Placental epithelial cell (primary cell): Measurements from ENCODE around the gene RAB8A. TPM values are rescaled to one million over a fixed set of nuclear protein-coding genes. Genes with fewer than 3 reads are reported as not detected.

Experiments used
- total RNA-seq: library from RNA; depleted of rRNA; stranded (reverse); fragments of >200 nt; gene quantifications from 2 replicates; pipeline ENCODE4 v1.2.3, GENCODE V29; 2012

RAB8A gene
- total RNA-seq: 61.6 and 86.1 TPM in 2 replicates

GRCh38 chr19:16111160-16111908 lies at the start of gene RAB8A:
Gene RAB8A, plus strand, starts transcription at chr19:16111889. Its CDS starts 13 bp downstream, at chr19:16111902.

GRCh38 chr19:16076154-16076957 lies 35.3 kb upstream of the RAB8A start, which contains the start of gene TPM4:
Gene TPM4, plus strand, starts transcription at chr19:16076495. Its CDS starts 71 bp downstream, at chr19:16076566.

GRCh38 chr19:16143399-16144215 lies 31.9 kb downstream of the RAB8A start, which contains the start of gene HSH2D:
Gene HSH2D, plus strand, starts transcription at chr19:16143685. Its CDS starts 5,066 bp downstream, at chr19:16148751.

Other genes with a start within 250 kb of the RAB8A start
- not detected in 2 replicates for gene CYP4F2, start 213.8 kb upstream of the RAB8A start, total RNA-seq
- gene CYP4F11, start 177.4 kb upstream of the RAB8A start, total RNA-seq: not detected in 2 replicates
- gene OR10H4, start 162.9 kb upstream of the RAB8A start, total RNA-seq: not detected in 2 replicates
- 314 and 624 TPM in 2 replicates for gene TPM4, start 35.4 kb upstream of the RAB8A start, total RNA-seq
- not detected in 2 replicates for gene HSH2D, start 31.8 kb downstream of the RAB8A start, total RNA-seq
- gene CIB3, start 61.6 kb downstream of the RAB8A start, total RNA-seq: not detected in 2 replicates
- gene FAM32A, start 73.5 kb downstream of the RAB8A start, total RNA-seq: 94.2 and 96.3 TPM in 2 replicates
- gene AP1M1, start 86.0 kb downstream of the RAB8A start, total RNA-seq: 45.1 and 66.6 TPM in 2 replicates
- 0.87 and 3.5 TPM in 2 replicates for gene KLF2, start 212.9 kb downstream of the RAB8A start, total RNA-seq